ENCODE results near the gene BARD1. TPM values are rescaled to one million over a fixed set of nuclear protein-coding genes. Genes with fewer than 3 reads are reported as not detected.

Gene BARD1
- total and polyA plus RNA-seq, 2 of the 13 experiments (the other 11 are each of a cell fraction or from before 2014, with no cell fraction given): 5.3 to 30.4 TPM

DNA sequence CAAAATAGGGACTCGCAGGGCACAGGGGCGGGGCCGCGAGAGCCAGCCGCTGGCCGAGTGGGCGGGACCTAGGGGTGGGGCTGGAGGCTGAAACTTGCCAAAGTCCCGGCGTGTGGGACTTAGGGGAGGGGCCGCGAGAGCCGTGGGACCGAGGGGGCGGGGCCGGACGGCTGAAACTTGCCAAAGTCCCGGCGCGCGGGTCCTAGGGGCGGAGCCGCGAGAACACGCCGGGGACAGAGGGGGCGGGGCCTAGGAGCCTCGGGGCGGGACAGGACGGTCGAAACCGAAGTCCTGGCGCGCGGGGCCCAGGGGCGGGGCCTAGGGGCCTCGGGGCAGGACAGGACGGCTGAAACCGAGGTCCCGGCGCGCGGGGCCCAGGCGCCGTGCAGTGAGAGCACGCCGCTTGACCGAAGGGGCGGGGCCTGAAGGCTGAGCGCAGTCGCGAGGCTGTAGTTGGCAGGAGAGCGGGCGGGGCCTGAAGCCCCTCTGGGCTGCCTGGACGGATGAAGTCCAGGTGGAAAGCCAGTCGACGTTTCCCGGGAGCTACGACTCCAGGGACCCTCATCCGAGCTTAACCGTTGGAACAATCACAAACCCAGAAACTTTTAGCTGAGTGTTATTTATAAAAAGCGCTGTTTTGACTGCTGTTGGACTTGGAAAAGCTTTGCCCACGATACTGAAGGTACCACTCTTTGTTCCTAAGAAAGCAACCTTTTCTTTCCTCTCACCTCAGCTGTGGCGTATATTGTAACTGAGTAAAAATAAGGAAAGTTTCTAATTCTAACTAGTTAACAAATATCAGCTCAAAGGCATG is 475 bp upstream of the BARD1 start (continued):
- TF ChIP-seq NFAT5 (CRISPR knock-in tag; IDR thresholded peaks at IDR 0.05) (peak; percentile 86; the same call in 1 of the 2 replicates), MEIS2 (CRISPR knock-in tag; IDR thresholded peaks at IDR 0.05) (peak; percentile 79; the same call in 1 of the 2 replicates), ZNF660 (CRISPR knock-in tag; IDR thresholded peaks at IDR 0.05; ENCODE audit: borderline replicate concordance, low read depth) (no peak), ZNF180 (CRISPR knock-in tag; IDR thresholded peaks at IDR 0.05; ENCODE audit: borderline replicate concordance, low read depth) (no peak), ZHX2 (IDR thresholded peaks at IDR 0.05; ENCODE audit: low read depth) (no peak), ZHX2 (CRISPR knock-in tag; IDR thresholded peaks at IDR 0.05; ENCODE audit: borderline replicate concordance) (0 out of 2 replicates have a peak, but pooled peaks have one; percentile 62), SP2 (CRISPR knock-in tag; IDR thresholded peaks at IDR 0.05) (no peak; the same call in 1 of the 2 replicates), TCF7 (IDR thresholded peaks at IDR 0.05; ENCODE audit: low read depth) (no peak), TRAFD1 (CRISPR knock-in tag; IDR thresholded peaks at IDR 0.05; ENCODE audit: borderline replicate concordance) (no peak), ZNF317 (CRISPR knock-in tag; IDR thresholded peaks at IDR 0.05) (peak; percentile 68), SIN3A (IDR thresholded peaks at IDR 0.05; ENCODE audit: borderline replicate concordance, low read depth, low read length) (no peak), ETV6 (CRISPR knock-in tag; conservative IDR thresholded peaks at IDR 0.05) (no peak; the same call in 1 of the 2 replicates)
- TF ChIP-seq, protein P1, sequence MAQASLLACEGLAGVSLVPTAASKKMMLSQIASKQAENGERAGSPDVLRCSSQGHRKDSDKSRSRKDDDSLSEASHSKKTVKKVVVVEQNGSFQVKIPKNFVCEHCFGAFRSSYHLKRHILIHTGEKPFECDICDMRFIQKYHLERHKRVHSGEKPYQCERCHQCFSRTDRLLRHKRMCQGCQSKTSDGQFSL (CRISPR knock-in tag; IDR thresholded peaks at IDR 0.05): no peak
